ENCODE measurements around the gene ADGRG4.

DNA sequence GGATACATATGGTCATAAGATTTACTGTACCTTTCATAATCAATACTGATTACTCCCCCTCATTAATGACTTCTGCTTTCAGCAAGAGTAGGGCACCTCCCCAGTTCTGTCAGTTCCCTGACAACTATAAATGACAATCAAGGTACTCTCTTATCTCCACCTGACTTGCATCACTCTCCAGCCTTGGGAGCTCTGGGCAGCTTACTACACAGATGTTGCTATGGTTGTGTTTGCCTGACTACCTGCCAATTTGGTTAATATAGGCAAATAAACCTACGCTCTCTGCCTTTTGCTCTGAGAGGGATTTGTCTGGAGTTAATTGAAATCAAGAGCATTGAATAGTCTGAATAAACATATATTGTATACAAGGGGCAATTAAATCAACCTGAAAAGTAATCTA lies 26.8 kb upstream of the ADGRG4 start:
- TF ChIP-seq CTCF (IDR thresholded peaks at IDR 0.05) (no peak), POLR2A (IDR thresholded peaks at IDR 0.05) (no peak)
